ENCODE data around the gene EEPD1.

Gene EEPD1

DNA sequence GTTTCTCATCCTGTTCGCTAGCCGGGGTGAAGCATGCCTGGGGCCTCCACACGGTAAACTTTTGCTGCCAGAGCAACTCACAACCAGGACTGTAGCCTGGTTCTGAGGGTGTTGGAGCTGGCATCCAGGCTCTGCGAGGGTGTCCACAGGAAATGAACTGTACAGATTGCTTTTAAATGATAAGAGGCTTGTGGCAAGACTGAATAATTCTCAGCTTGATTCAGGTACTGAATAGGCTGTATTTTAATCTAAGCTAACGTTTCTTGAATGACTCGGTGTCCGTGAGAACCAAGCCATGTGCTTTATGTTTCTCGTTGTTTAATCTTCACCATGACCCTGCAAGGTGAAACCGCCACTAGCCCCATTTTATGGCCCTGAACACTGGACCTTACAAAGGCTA lies 49.3 kb downstream of the EEPD1 start:
- ATAC-seq = peak; percentile 20; the same call in 2 of the 3 replicates
- no peak for TF ChIP-seq ARNTL (CRISPR knock-in tag; IDR thresholded peaks at IDR 0.05; ENCODE audit: borderline replicate concordance, low read depth)
- TF ChIP-seq ZFP30 (CRISPR knock-in tag; IDR thresholded peaks at IDR 0.05) = no peak
- TF ChIP-seq, protein P1, sequence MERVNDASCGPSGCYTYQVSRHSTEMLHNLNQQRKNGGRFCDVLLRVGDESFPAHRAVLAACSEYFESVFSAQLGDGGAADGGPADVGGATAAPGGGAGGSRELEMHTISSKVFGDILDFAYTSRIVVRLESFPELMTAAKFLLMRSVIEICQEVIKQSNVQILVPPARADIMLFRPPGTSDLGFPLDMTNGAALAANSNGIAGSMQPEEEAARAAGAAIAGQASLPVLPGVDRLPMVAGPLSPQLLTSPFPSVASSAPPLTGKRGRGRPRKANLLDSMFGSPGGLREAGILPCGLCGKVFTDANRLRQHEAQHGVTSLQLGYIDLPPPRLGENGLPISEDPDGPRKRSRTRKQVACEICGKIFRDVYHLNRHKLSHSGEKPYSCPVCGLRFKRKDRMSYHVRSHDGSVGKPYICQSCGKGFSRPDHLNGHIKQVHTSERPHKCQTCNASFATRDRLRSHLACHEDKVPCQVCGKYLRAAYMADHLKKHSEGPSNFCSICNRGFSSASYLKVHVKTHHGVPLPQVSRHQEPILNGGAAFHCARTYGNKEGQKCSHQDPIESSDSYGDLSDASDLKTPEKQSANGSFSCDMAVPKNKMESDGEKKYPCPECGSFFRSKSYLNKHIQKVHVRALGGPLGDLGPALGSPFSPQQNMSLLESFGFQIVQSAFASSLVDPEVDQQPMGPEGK (CRISPR knock-in tag; IDR thresholded peaks at IDR 0.05; ENCODE audit: borderline replicate concordance) = no peak
- TF ChIP-seq ESRRG (CRISPR knock-in tag; IDR thresholded peaks at IDR 0.05) = no peak
- TF ChIP-seq GLIS3 (CRISPR knock-in tag; IDR thresholded peaks at IDR 0.05) = no peak
- no peak for TF ChIP-seq ZNF565 (CRISPR knock-in tag; conservative IDR thresholded peaks at IDR 0.05; ENCODE audit: low read depth)
- no peak for TF ChIP-seq OSR1 (CRISPR knock-in tag; IDR thresholded peaks at IDR 0.05)
- TF ChIP-seq ZNF70 (CRISPR knock-in tag; IDR thresholded peaks at IDR 0.05) = no peak
- no peak for TF ChIP-seq ZFP3 (CRISPR knock-in tag; IDR thresholded peaks at IDR 0.05)
- no peak for TF ChIP-seq CSDC2 (CRISPR knock-in tag; IDR thresholded peaks at IDR 0.05)

DNA sequence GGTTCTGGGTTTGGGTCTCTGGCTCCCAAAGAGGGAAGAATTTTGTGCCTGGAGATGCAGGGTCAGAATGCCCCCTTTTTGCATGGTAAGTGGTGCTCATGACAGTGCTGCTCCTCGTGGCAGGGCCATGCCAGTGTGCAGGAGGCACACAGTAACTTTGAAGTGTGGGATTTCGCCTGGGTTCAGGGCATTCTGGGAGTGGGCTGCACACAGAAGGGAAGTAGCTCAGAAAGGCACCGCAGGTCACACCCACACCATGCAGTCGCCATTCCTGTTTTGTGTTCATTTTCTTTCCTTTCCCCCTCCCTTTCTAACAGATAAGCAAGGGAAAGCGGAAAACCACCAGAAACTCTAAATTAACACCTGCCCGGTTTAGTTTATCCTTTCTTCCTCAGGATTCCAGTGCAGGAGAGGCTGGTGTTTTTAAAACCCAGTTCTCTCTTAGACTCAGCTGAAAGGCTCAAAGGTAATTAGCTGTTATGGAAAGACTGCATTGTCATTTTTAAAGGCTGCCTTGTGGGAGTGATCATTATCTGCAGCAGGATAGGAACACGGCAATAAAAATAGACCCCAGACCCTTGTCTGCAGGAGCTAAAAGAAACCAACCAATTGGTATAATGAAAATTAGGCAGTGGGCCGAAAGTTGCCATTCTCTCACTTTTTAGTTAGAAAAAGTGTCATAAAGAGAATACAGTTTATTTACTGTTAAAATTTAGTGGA lies 50.2 kb downstream of the EEPD1 start:
- ATAC-seq = no peak
- TF ChIP-seq PPARA (CRISPR knock-in tag; IDR thresholded peaks at IDR 0.05; ENCODE audit: borderline replicate concordance) = no peak
- TF ChIP-seq, protein P2, sequence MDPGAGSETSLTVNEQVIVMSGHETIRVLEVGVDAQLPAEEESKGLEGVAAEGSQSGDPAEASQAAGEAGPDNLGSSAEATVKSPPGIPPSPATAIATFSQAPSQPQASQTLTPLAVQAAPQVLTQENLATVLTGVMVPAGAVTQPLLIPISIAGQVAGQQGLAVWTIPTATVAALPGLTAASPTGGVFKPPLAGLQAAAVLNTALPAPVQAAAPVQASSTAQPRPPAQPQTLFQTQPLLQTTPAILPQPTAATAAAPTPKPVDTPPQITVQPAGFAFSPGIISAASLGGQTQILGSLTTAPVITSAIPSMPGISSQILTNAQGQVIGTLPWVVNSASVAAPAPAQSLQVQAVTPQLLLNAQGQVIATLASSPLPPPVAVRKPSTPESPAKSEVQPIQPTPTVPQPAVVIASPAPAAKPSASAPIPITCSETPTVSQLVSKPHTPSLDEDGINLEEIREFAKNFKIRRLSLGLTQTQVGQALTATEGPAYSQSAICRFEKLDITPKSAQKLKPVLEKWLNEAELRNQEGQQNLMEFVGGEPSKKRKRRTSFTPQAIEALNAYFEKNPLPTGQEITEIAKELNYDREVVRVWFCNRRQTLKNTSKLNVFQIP (CRISPR knock-in tag; IDR thresholded peaks at IDR 0.05; ENCODE audit: borderline replicate concordance, low read depth) = no peak
- TF ChIP-seq, protein P3, sequence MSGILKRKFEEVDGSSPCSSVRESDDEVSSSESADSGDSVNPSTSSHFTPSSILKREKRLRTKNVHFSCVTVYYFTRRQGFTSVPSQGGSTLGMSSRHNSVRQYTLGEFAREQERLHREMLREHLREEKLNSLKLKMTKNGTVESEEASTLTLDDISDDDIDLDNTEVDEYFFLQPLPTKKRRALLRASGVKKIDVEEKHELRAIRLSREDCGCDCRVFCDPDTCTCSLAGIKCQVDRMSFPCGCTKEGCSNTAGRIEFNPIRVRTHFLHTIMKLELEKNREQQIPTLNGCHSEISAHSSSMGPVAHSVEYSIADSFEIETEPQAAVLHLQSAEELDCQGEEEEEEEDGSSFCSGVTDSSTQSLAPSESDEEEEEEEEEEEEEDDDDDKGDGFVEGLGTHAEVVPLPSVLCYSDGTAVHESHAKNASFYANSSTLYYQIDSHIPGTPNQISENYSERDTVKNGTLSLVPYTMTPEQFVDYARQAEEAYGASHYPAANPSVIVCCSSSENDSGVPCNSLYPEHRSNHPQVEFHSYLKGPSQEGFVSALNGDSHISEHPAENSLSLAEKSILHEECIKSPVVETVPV (CRISPR knock-in tag; IDR thresholded peaks at IDR 0.05) = no peak
- TF ChIP-seq, protein P4, sequence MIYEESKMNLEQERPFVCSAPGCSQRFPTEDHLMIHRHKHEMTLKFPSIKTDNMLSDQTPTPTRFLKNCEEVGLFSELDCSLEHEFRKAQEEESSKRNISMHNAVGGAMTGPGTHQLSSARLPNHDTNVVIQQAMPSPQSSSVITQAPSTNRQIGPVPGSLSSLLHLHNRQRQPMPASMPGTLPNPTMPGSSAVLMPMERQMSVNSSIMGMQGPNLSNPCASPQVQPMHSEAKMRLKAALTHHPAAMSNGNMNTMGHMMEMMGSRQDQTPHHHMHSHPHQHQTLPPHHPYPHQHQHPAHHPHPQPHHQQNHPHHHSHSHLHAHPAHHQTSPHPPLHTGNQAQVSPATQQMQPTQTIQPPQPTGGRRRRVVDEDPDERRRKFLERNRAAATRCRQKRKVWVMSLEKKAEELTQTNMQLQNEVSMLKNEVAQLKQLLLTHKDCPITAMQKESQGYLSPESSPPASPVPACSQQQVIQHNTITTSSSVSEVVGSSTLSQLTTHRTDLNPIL (CRISPR knock-in tag; IDR thresholded peaks at IDR 0.05; ENCODE audit: low read depth) = no peak
- TF ChIP-seq, protein P5, sequence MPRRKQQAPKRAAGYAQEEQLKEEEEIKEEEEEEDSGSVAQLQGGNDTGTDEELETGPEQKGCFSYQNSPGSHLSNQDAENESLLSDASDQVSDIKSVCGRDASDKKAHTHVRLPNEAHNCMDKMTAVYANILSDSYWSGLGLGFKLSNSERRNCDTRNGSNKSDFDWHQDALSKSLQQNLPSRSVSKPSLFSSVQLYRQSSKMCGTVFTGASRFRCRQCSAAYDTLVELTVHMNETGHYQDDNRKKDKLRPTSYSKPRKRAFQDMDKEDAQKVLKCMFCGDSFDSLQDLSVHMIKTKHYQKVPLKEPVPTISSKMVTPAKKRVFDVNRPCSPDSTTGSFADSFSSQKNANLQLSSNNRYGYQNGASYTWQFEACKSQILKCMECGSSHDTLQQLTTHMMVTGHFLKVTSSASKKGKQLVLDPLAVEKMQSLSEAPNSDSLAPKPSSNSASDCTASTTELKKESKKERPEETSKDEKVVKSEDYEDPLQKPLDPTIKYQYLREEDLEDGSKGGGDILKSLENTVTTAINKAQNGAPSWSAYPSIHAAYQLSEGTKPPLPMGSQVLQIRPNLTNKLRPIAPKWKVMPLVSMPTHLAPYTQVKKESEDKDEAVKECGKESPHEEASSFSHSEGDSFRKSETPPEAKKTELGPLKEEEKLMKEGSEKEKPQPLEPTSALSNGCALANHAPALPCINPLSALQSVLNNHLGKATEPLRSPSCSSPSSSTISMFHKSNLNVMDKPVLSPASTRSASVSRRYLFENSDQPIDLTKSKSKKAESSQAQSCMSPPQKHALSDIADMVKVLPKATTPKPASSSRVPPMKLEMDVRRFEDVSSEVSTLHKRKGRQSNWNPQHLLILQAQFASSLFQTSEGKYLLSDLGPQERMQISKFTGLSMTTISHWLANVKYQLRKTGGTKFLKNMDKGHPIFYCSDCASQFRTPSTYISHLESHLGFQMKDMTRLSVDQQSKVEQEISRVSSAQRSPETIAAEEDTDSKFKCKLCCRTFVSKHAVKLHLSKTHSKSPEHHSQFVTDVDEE (CRISPR knock-in tag; IDR thresholded peaks at IDR 0.05) = no peak
- TF ChIP-seq, protein P1 (CRISPR knock-in tag; IDR thresholded peaks at IDR 0.05; ENCODE audit: borderline replicate concordance) = no peak
- no peak for TF ChIP-seq ZNF8 (CRISPR knock-in tag; IDR thresholded peaks at IDR 0.05)
- no peak for TF ChIP-seq ZNF565 (CRISPR knock-in tag; conservative IDR thresholded peaks at IDR 0.05; ENCODE audit: low read depth)
- TF ChIP-seq ZFP3 (CRISPR knock-in tag; IDR thresholded peaks at IDR 0.05) = no peak

DNA sequence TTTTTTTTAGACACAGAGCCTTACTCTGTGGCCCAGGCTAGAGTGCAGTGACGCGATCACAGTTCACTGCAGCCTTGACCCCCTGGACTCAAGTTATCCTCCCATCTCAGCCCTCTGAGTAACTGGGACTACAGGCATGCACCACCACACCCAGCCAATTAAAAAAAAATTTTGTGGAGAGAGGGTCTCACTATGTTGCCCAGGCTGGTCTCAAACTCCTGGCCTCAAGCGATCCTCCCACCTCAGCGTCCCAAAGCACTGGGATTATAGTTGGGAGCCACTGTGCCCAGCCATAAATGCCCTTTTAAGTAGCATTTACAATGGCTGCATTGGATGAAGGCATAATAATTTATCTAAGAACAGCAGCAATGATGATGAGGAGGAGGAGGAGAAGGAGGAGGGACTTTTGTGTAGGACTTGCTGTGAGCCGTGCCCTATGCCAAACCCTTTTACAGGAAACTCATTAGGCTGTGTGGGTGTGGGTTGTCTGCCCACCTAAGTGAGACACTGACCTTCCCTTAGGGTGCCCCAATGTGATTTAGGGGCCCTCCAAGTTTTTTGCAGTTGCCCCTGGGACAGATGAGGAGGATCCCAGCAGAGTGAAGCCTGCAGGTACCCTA lies 51.1 kb downstream of the EEPD1 start:
- no peak for ATAC-seq
- TF ChIP-seq BACH2 (CRISPR knock-in tag; IDR thresholded peaks at IDR 0.05; ENCODE audit: borderline replicate concordance) (no peak), RARB (CRISPR knock-in tag; IDR thresholded peaks at IDR 0.05) (no peak), TCF4 (CRISPR knock-in tag; IDR thresholded peaks at IDR 0.05; ENCODE audit: borderline replicate concordance) (no peak), TOX (CRISPR knock-in tag; IDR thresholded peaks at IDR 0.05; ENCODE audit: borderline replicate concordance) (no peak)
- TF ChIP-seq, protein P5 (CRISPR knock-in tag; IDR thresholded peaks at IDR 0.05) = no peak
- TF ChIP-seq, protein P2 (CRISPR knock-in tag; IDR thresholded peaks at IDR 0.05; ENCODE audit: borderline replicate concordance, low read depth) = no peak

Data from SK-N-SH treated with all-trans-retinoic acid at 6 μM for 48 hours (cell line).